Measurements from ENCODE around the gene KCNIP2. TPM values are rescaled to one million over a fixed set of nuclear protein-coding genes. Genes with fewer than 3 reads are reported as not detected.

Gene KCNIP2
- total and polyA plus RNA-seq, 11 donors = 85.1 to 862 (median 214) TPM

- intact Hi-C loops (cut with DNase I) = no loop called here
- Histone ChIP-seq H3K36me3 (peaks cover 0 to 8% (median 0%) of the 10 kb centered on the region in 9 donors), H3K27me3 (no peaks in the 10 kb centered on the region), H3K27ac (peak overlapping the region in 4 of 12 donors; percentile 18 to 63 (median 44)), H3K4me1 (peaks cover 0 to 61% (median 29%) of the 10 kb centered on the region in 12 donors), H3K4me3 (no peak overlapping the region), H3K9me3 (peaks cover 0 to 15% (median 4%) of the 10 kb centered on the region in 12 donors)
- DNase-seq (no peak), ATAC-seq (no peak)
- TF ChIP-seq CTCF (IDR thresholded peaks at IDR 0.05) (no peak), POLR2A (IDR thresholded peaks at IDR 0.05) (no peak)
Measured at GRCh38 chr10:101856626-101857025, 13.0 kb upstream of the KCNIP2 start.

- H3K27me3 ChIP-seq = no peaks in the 10 kb centered on the region
- H3K4me1 ChIP-seq = peaks cover 0 to 67% (median 34%) of the 10 kb centered on the region in 12 donors
- peak overlapping the region in 10 of 12 donors; percentile 20 to 64 (median 50) for H3K27ac ChIP-seq
- H3K4me3 ChIP-seq = no peak overlapping the region
- 53 to 61% (median 54%) methylated on average over 4 of the region's 4 CpGs for WGBS, 4 donors
- H3K9me3 ChIP-seq = no peaks in the 10 kb centered on the region
- peak; percentile 47 to 81 (median 64) for ATAC-seq
- DNase-seq = no peak
- peaks cover 0 to 31% (median 24%) of the 10 kb centered on the region in 9 donors for H3K36me3 ChIP-seq
- intact Hi-C loops (cut with DNase I) = no loop called here
- TF ChIP-seq POLR2A (IDR thresholded peaks at IDR 0.05) (no peak), CTCF (IDR thresholded peaks at IDR 0.05) (no peak)
Measured at GRCh38 chr10:101851411-101852116, 8.0 kb upstream of the KCNIP2 start.

- no peaks in the 10 kb centered on the region for H3K27me3 ChIP-seq
Measured at GRCh38 chr10:101850749-101851148, 7.1 kb upstream of the KCNIP2 start.

More at GRCh38 chr10:101850749-101851148, 7.1 kb upstream of the KCNIP2 start:
- H3K36me3 ChIP-seq = peaks cover 0 to 37% (median 30%) of the 10 kb centered on the region in 9 donors
- WGBS, 4 donors = 81 to 95% (median 85%) methylated on average over 3 of the region's 3 CpGs
- ATAC-seq (no peak), DNase-seq (peak in 1 of 5 donors; percentile 6)
- H3K9me3 ChIP-seq = no peaks in the 10 kb centered on the region
- intact Hi-C loops (cut with DNase I) = no loop called here
- H3K4me1 ChIP-seq = peaks cover 0 to 63% (median 30%) of the 10 kb centered on the region in 12 donors
- TF ChIP-seq POLR2A (IDR thresholded peaks at IDR 0.05) (no peak), CTCF (IDR thresholded peaks at IDR 0.05) (no peak)
- H3K27ac ChIP-seq = peak overlapping the region in 7 of 12 donors; percentile 11 to 64 (median 55)
- no peak overlapping the region for H3K4me3 ChIP-seq
